GM23248 (cell line): Measurements from ENCODE around the gene RELL1. TPM values are rescaled to one million over a fixed set of nuclear protein-coding genes. Genes with fewer than 3 reads are reported as not detected.

Source experiments
- DNase-seq: peaks from one replicate; pipeline ENCODE4 v3.0.0-alpha.2; 2015
- H2AFZ ChIP-seq: fragments of 200-600 bp; sonication (generic); 2 replicates; pipeline ENCODE4 v1.6.1; 2016; ENCODE audit warnings: antibody characterized with exemption
- H3F3A ChIP-seq: fragments of 200-600 bp; sonication (generic); 2 replicates; pipeline ENCODE4 v1.6.1; 2016; ENCODE audit warnings: mild to moderate bottlenecking, antibody characterized with exemption, mixed run types; ENCODE audit not compliant: insufficient read depth
- H3K27ac ChIP-seq: fragments of 200-600 bp; sonication (generic); 2 replicates; pipeline ENCODE4 v1.5.1; 2016; ENCODE audit warnings: mild to moderate bottlenecking
- H3K27me3 ChIP-seq: fragments of 200-600 bp; sonication (generic); replicated peaks from 2 replicates; pipeline ENCODE4 v1.6.1; 2016; ENCODE audit warnings: mild to moderate bottlenecking; ENCODE audit not compliant: insufficient read depth
- H3K36me3 ChIP-seq: fragments of 200-600 bp; sonication (generic); 2 replicates; pipeline ENCODE4 v1.6.1; 2016; ENCODE audit warnings: low read depth, mild to moderate bottlenecking
- H3K4me1 ChIP-seq: fragments of 200-600 bp; sonication (generic); 2 replicates; pipeline ENCODE4 v1.6.1; 2016; ENCODE audit warnings: mild to moderate bottlenecking; ENCODE audit not compliant: insufficient read depth
- H3K4me2 ChIP-seq: fragments of 200-600 bp; sonication (generic); one replicate; pipeline ENCODE4 v1.6.1; 2016; ENCODE audit warnings: mild to moderate bottlenecking; ENCODE audit not compliant: unreplicated experiment
- H3K4me3 ChIP-seq: fragments of 200-600 bp; sonication (generic); 2 replicates; pipeline ENCODE4 v1.5.1; 2016; ENCODE audit warnings: mild to moderate bottlenecking
- H3K79me2 ChIP-seq: fragments of 200-600 bp; sonication (generic); 2 replicates; pipeline ENCODE4 v1.6.1; 2016; ENCODE audit warnings: mild to moderate bottlenecking; ENCODE audit not compliant: insufficient read depth
- H3K9ac ChIP-seq: fragments of 200-600 bp; sonication (generic); 2 replicates; pipeline ENCODE4 v1.6.1; 2016; ENCODE audit warnings: mild to moderate bottlenecking
- H3K9me2 ChIP-seq: fragments of 200-600 bp; sonication (generic); 2 replicates; pipeline ENCODE4 v1.6.1; 2016; ENCODE audit warnings: mixed run types, mild to moderate bottlenecking, moderate library complexity; ENCODE audit not compliant: insufficient read depth
- H3K9me3 ChIP-seq: fragments of 200-600 bp; sonication (generic); one replicate; pipeline ENCODE4 v1.6.1; 2017; ENCODE audit warnings: low read depth
- H4K20me1 ChIP-seq: fragments of 200-600 bp; sonication (generic); 2 replicates; pipeline ENCODE4 v1.6.0; 2016; ENCODE audit not compliant: insufficient read depth
- EZH2 ChIP-seq: fragments of 200-600 bp; sonication (generic); IDR thresholded peaks from 2 replicates; pipeline ENCODE4 v1.6.1; 2018; ENCODE audit warnings: antibody characterized with exemption, mild to moderate bottlenecking; ENCODE audit not compliant: insufficient read depth, poor library complexity, severe bottlenecking
- EZH2phosphoT487 ChIP-seq: fragments of 200-600 bp; sonication (generic); IDR thresholded peaks from 2 replicates; pipeline ENCODE4 v1.6.1; 2018; ENCODE audit warnings: antibody characterized with exemption, moderate library complexity, mild to moderate bottlenecking, low read depth; ENCODE audit not compliant: insufficient read depth
- WGBS, 2 experiments: methylation state at CpG; one replicate each; pipeline ENCODE4 v1.1.6; 2015 to 2017; ENCODE audit warnings: low lambda C conversion rate in 2 of 2, low coverage in 1 of 2; ENCODE audit errors: missing lambda C conversion rate in 2 of 2; 5-methylcytosine and 5-hydroxymethylcytosine counted together
- in situ Hi-C: fragments of 300-500 bp; cut with MboI; formaldehyde crosslinking; loops from 2 replicates; pipeline ENCODE4 v1.15.0; 2020
- polyA plus RNA-seq: library from polyadenylated mRNA; unstranded; fragments of >200 nt; fragmentation: Nextera tagmentation; extraction: Ambion mirVana; gene quantifications from 2 replicates; pipeline ENCODE4 v1.2.1, GENCODE V29; 2016
- total RNA-seq: library from RNA; depleted of rRNA; stranded (reverse); fragments of >200 nt; shearing (Covaris generic); gene quantifications from 2 replicates; pipeline ENCODE4 v1.2.3, GENCODE V29; 2014

Gene RELL1
- total and polyA plus RNA-seq, 2 experiments from 2014 or later = 7.7 to 42.5 TPM

DNA sequence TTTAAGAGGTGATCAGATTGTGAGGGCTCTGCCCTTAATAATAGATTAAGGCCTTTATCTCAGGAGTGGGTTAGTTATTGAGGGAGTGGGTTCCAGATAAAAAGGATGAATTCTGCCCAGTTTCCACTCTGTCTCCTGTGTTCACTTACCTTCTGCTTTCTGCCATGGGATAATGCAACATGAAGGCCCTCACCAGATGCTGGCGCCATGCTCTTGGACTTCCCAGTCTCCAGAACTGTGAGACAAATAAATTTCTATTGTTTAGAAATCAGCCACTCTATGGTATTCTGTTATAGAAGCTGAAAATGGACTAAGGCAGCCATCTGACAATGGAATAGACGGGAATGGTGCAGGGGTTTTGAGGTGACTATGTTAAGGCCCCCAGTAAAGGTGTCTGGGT, 6.9 kb upstream of the RELL1 start:
- H3K79me2 ChIP-seq = no peaks in the 10 kb centered on the region
- no peak overlapping the region for H2AFZ ChIP-seq
- H3K36me3 ChIP-seq = no peaks in the 10 kb centered on the region
- H3K4me3 ChIP-seq = no peak overlapping the region
- H3K4me2 ChIP-seq = no peak overlapping the region
- peaks cover 12% of the 10 kb centered on the region for H3K4me1 ChIP-seq
- peaks cover 11% of the 10 kb centered on the region for H3F3A ChIP-seq
- TF ChIP-seq EZH2 (no peak), EZH2phosphoT487 (no peak)
- H3K27ac ChIP-seq = peak overlapping the region; percentile 70
- H3K27me3 ChIP-seq = no peaks in the 10 kb centered on the region
- no peak for DNase-seq
- no peaks in the 10 kb centered on the region for H3K9me2 ChIP-seq
- in situ Hi-C loops = no loop called here
- 91 to 93% methylated on average over 2 of the region's 2 CpGs for WGBS, 2 experiments
- no peak overlapping the region for H3K9ac ChIP-seq
- no peaks in the 10 kb centered on the region for H3K9me3 ChIP-seq
- H4K20me1 ChIP-seq = no peaks in the 10 kb centered on the region

- H3K27ac ChIP-seq = no peak overlapping the region
- H3K4me1 ChIP-seq = peaks cover 12% of the 10 kb centered on the region
- no peaks in the 10 kb centered on the region for H3K36me3 ChIP-seq
- H3K9me3 ChIP-seq = no peaks in the 10 kb centered on the region
- H3K4me3 ChIP-seq = no peak overlapping the region
- H4K20me1 ChIP-seq = no peaks in the 10 kb centered on the region
- peaks cover 16% of the 10 kb centered on the region for H3F3A ChIP-seq
- no peak overlapping the region for H3K4me2 ChIP-seq
- H3K9ac ChIP-seq = no peak overlapping the region
- WGBS, 2 experiments = 75 to 79% methylated on average over 3 of the region's 3 CpGs
- in situ Hi-C loops = no loop called here
- no peaks in the 10 kb centered on the region for H3K79me2 ChIP-seq
- no peaks in the 10 kb centered on the region for H3K9me2 ChIP-seq
- H2AFZ ChIP-seq = no peak overlapping the region
- no peak for TF ChIP-seq EZH2phosphoT487
- no peak for TF ChIP-seq EZH2
- no peak for DNase-seq
- no peaks in the 10 kb centered on the region for H3K27me3 ChIP-seq
These were observed 4.8 kb upstream of the RELL1 start for GRCh38 chr4:37690976-37691375.

DNA sequence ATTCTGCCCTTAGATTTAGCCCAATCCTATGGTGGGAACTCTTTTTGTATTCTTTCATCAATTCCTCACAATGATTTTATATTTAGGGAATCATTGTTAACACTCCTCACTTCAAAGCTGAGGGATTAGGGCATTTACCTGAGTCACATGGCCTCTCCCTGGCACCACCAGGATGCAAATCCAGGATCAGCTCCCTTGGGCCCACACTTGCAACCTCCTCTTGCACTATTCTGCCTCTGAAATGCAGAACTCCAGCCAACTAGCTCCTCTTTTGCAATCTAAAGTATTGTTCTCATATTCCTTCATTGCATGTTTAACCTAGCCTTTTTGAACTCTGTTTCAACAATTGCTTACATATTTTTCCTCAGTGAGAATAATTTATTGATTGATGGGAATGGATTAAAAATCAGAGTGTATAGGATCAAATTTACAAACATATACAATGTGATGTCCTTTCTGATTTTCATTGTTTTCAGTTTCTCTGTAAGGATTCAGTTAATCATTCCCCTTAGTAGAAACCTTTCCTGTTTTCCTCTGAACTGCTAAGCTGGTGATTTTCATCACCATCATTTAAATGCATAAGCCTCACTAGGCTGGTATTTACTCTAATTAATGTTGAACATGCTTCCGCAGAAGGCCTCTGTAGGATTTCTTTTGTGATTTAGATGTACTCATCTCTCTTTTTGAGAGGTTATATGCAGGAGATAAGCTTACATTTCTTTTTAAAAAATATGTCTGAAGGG, 3.3 kb upstream of the RELL1 start:
- no peaks in the 10 kb centered on the region for H3K36me3 ChIP-seq
- DNase-seq = peak; percentile 20
- no peak overlapping the region for H2AFZ ChIP-seq
- WGBS, 2 experiments = 96 to 100% methylated on average over 1 of the region's 1 CpG
- H3K9me2 ChIP-seq = no peaks in the 10 kb centered on the region
- no peak overlapping the region for H3K27ac ChIP-seq
- in situ Hi-C loops = no loop called here
- no peak overlapping the region for H3K9ac ChIP-seq
- H3K9me3 ChIP-seq = no peaks in the 10 kb centered on the region
- H3K4me2 ChIP-seq = no peak overlapping the region
- no peak overlapping the region for H3K4me3 ChIP-seq
- peaks cover 20% of the 10 kb centered on the region for H3K4me1 ChIP-seq
- peaks cover 6% of the 10 kb centered on the region for H3K79me2 ChIP-seq
- no peak for TF ChIP-seq EZH2phosphoT487
- no peak for TF ChIP-seq EZH2
- H3K27me3 ChIP-seq = no peaks in the 10 kb centered on the region
- H4K20me1 ChIP-seq = no peaks in the 10 kb centered on the region
- peaks cover 27% of the 10 kb centered on the region for H3F3A ChIP-seq

DNA sequence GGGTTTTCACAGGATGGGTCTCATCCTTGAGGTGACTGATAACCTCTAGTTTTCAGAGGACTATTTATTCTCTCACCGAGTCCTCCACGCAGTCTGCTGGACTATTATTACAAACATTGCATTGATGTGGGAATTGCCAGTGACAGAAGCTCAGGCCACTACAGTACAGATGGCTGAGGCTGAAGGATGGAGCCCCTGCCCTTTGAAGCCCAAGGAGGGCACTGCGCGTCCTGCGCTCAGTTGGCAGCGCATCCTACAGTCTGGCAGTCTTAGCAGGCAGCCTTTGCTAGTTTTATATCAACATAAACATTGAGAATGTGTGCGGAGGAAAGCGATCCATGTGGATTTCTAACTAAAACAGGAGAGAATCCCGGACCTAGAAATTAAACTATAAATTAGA, 1.5 kb upstream of the RELL1 start:
- no peaks in the 10 kb centered on the region for H3K9me2 ChIP-seq
- no peaks in the 10 kb centered on the region for H3K36me3 ChIP-seq
- WGBS, 2 experiments = 96 to 98% methylated on average over 9 of the region's 9 CpGs
- H3K27ac ChIP-seq = no peak overlapping the region
- H3F3A ChIP-seq = peaks cover 19% of the 10 kb centered on the region
- H3K4me2 ChIP-seq = no peak overlapping the region
- H3K4me3 ChIP-seq = no peak overlapping the region
- no peaks in the 10 kb centered on the region for H4K20me1 ChIP-seq
- H2AFZ ChIP-seq = peak overlapping the region; percentile 86
- 0 out of 2 replicates have a peak overlapping the region, but pooled peaks have one; percentile 80 for H3K9ac ChIP-seq
- H3K79me2 ChIP-seq = peaks cover 24% of the 10 kb centered on the region
- TF ChIP-seq EZH2phosphoT487 (no peak), EZH2 (no peak)
- H3K27me3 ChIP-seq = no peaks in the 10 kb centered on the region
- no peak for DNase-seq
- peaks cover 10% of the 10 kb centered on the region for H3K4me1 ChIP-seq
- in situ Hi-C loops = no loop called here
- no peaks in the 10 kb centered on the region for H3K9me3 ChIP-seq

- WGBS, 2 experiments = 52 to 57% methylated on average over 9 of the region's 9 CpGs
- in situ Hi-C loops = no loop called here
These were observed 1.0 kb upstream of the RELL1 start for GRCh38 chr4:37687194-37687562.

More at GRCh38 chr4:37687194-37687562, 1.0 kb upstream of the RELL1 start:
- TF ChIP-seq EZH2 (no peak), EZH2phosphoT487 (no peak)
- DNase-seq = no peak
- H3K9ac ChIP-seq = peak overlapping the region; percentile 80
- H3K9me3 ChIP-seq = no peaks in the 10 kb centered on the region
- peaks cover 19% of the 10 kb centered on the region for H3F3A ChIP-seq
- peak overlapping the region; percentile 80 for H3K4me3 ChIP-seq
- no peaks in the 10 kb centered on the region for H3K27me3 ChIP-seq
- no peaks in the 10 kb centered on the region for H4K20me1 ChIP-seq
- H3K79me2 ChIP-seq = peaks cover 29% of the 10 kb centered on the region
- no peaks in the 10 kb centered on the region for H3K36me3 ChIP-seq
- peaks cover 10% of the 10 kb centered on the region for H3K4me1 ChIP-seq
- H3K9me2 ChIP-seq = no peaks in the 10 kb centered on the region
- H2AFZ ChIP-seq = peak overlapping the region; percentile 86
- H3K27ac ChIP-seq = peak overlapping the region; percentile 70
- peak overlapping the region; percentile 92 for H3K4me2 ChIP-seq
